HepG2 (cell line): Measurements from ENCODE around the gene IL17RB. TPM values are rescaled to one million over a fixed set of nuclear protein-coding genes. Genes with fewer than 3 reads are reported as not detected.
A peak's percentile ranks its signal among the peaks of the same experiment; 100 is the strongest.

Experiments used
- ATAC-seq: fragments of 200-7000 bp; cut with Tn5 transposase; 3 replicates; pipeline ENCODE4 v1.9.1; 2020; ENCODE audit warnings: mild to moderate bottlenecking, moderate library complexity
- BruUV-seq: library from RNA; stranded (reverse); fragments of 400-500 nt; replicated peaks from 2 replicates; lab custom pipeline; 2021; lab: Mats Ljungman, UMichigan
- CTCF ChIA-PET: fragments of 300-600 bp; formaldehyde crosslinking; extraction: SDS; loops from one replicate; lab custom pipeline; 2021; ENCODE audit warnings: low total read pairs, inconsistent platforms, low intra/inter-chr PET ratio; lab: Yijun Ruan, JAX
- POLR2A ChIA-PET: fragments of 350-600 bp; sonication (Branson Sonifier 250); formaldehyde crosslinking; loops from one replicate; lab custom pipeline; 2020; ENCODE audit warnings: antibody characterized with exemption, inconsistent platforms; lab: Yijun Ruan, JAX
- DNase-seq: peaks from one replicate; pipeline ENCODE4 v3.0.0-alpha.2; 2015; ENCODE audit warnings: low spot score
- FAIRE-seq: peaks from 3 replicates; lab custom pipeline; 2011; peaks lifted over from hg19 to GRCh38; lab: Jason Lieb, UNC
- H2AFZ ChIP-seq: one replicate; pipeline ENCODE4 v1.6.1; 2011; ENCODE audit warnings: low read length, inconsistent platforms
- H3K27ac ChIP-seq: fragments of 300-600 bp; 3 replicates; pipeline ENCODE4 v1.8.0; 2011; ENCODE audit warnings: mixed run types, mild to moderate bottlenecking, mixed read lengths, low read length, inconsistent platforms; ENCODE audit not compliant: insufficient read depth; ENCODE audit errors: extremely low read length
- H3K27me3 ChIP-seq, 2 experiments: fragments of 200-600 bp in 1 of 2; 2 replicates in 1 of 2; 3 replicates in 1 of 2; pipeline versions ENCODE4 v1.6.0 to v1.8.0; 2011; ENCODE audit warnings: low read length in 2 of 2, mild to moderate bottlenecking in 2 of 2, moderate library complexity in 2 of 2, inconsistent platforms in 1 of 2; ENCODE audit not compliant: insufficient read depth in 2 of 2, control insufficient read depth in 1 of 2
- H3K36me3 ChIP-seq, 2 experiments: fragments of 200-600 bp in 1 of 2; replicated peaks in 1 of 2; 2 replicates in 1 of 2; 3 replicates in 1 of 2; pipeline versions ENCODE4 v1.5.1 to v1.8.0; 2011; ENCODE audit warnings: low read length in 2 of 2, inconsistent platforms in 1 of 2; ENCODE audit not compliant: insufficient read depth in 2 of 2, control insufficient read depth in 1 of 2
- H3K4me1 ChIP-seq: 2 replicates; pipeline ENCODE4 v1.5.1; 2012; ENCODE audit warnings: low read length, inconsistent platforms; ENCODE audit not compliant: insufficient read depth
- H3K4me2 ChIP-seq: 2 replicates; pipeline ENCODE4 v1.6.0; 2011; ENCODE audit warnings: low read depth, low read length, inconsistent platforms
- H3K4me3 ChIP-seq, 3 experiments: fragments of 200-600 bp in 1 of 3; sonication (generic), shearing (Covaris generic) in 1 of 3; replicated peaks in 1 of 3; 2 replicates each; pipeline ENCODE4 v1.5.1; 2011 to 2016; ENCODE audit warnings: low read length in 3 of 3, inconsistent platforms in 2 of 3, low read depth in 2 of 3, mild to moderate bottlenecking in 2 of 3, control low read depth in 1 of 3, mixed read lengths in 1 of 3; ENCODE audit not compliant: insufficient read depth in 1 of 3
- H3K79me2 ChIP-seq: one replicate; pipeline ENCODE4 v1.6.1; 2011; ENCODE audit warnings: low read length, inconsistent platforms; ENCODE audit not compliant: insufficient read depth
- H3K9ac ChIP-seq: 2 replicates; pipeline ENCODE4 v1.6.0; 2011; ENCODE audit warnings: mild to moderate bottlenecking, low read depth, low read length, inconsistent platforms; ENCODE audit not compliant: insufficient read depth
- H3K9me3 ChIP-seq: 2 replicates; pipeline ENCODE4 v1.5.1; 2012; ENCODE audit warnings: mild to moderate bottlenecking, low read length
- H4K20me1 ChIP-seq: 2 replicates; pipeline ENCODE4 v1.6.0; 2011; ENCODE audit warnings: inconsistent platforms, mild to moderate bottlenecking, low read length, moderate library complexity; ENCODE audit not compliant: insufficient read depth
- AGO2 ChIP-seq: fragments of 200-400 bp; formaldehyde crosslinking; optimal IDR thresholded peaks from 2 replicates; pipeline ENCODE3; 2017; ENCODE audit warnings: mild to moderate bottlenecking, low read depth, low read length, moderate library complexity
- BRCA1 ChIP-seq: sonication (generic); formaldehyde crosslinking; IDR thresholded peaks from 2 replicates; pipeline ENCODE4 v1.4.0; 2020; ENCODE audit warnings: missing genetic modification reagents
- FOXO1 ChIP-seq: sonication (generic); formaldehyde crosslinking; IDR thresholded peaks from 2 replicates; pipeline ENCODE4 v1.4.0; 2020; ENCODE audit warnings: missing genetic modification reagents
- POLR2AphosphoS2 ChIP-seq: IDR thresholded peaks from 2 replicates; pipeline ENCODE4 v1.6.1; 2011; ENCODE audit warnings: low read depth, low read length, improper control_type of control experiment
- SOX13 ChIP-seq, 3 experiments: fragments of 450-650 bp in 1 of 3; sonication (generic) in 1 of 3; formaldehyde crosslinking in 1 of 3; IDR thresholded peaks in 2 of 3; conservative IDR thresholded peaks in 1 of 3; 2 replicates each; pipeline versions ENCODE4 v1.5.0 to v1.6.1; 2016 to 2020; ENCODE audit warnings: antibody characterized with exemption in 1 of 3, mild to moderate bottlenecking in 1 of 3, missing compliant biosample characterization in 1 of 3, missing genetic modification reagents in 1 of 3, moderate library complexity in 1 of 3
- WIZ ChIP-seq: sonication (generic); formaldehyde crosslinking; IDR thresholded peaks from 2 replicates; pipeline ENCODE4 v1.5.1; 2020; ENCODE audit warnings: mild to moderate bottlenecking, missing genetic modification reagents
- ZNF160 ChIP-seq: sonication (generic); formaldehyde crosslinking; IDR thresholded peaks from 2 replicates; pipeline ENCODE4 v1.8.0; 2022; ENCODE audit warnings: mild to moderate bottlenecking, inconsistent platforms, missing genetic modification reagents
- ZNF264 ChIP-seq: sonication (generic); formaldehyde crosslinking; IDR thresholded peaks from 2 replicates; pipeline ENCODE4 v1.4.0; 2020; ENCODE audit warnings: missing genetic modification reagents
- WGBS: methylation state at CpG from one replicate; pipeline ENCODE4 v1.1.6; 2017; ENCODE audit warnings: low lambda C conversion rate; 5-methylcytosine and 5-hydroxymethylcytosine counted together
- in situ Hi-C: cut with HindIII; loops from 2 replicates; pipeline ENCODE4 v1.10.0; 2017; ENCODE audit warnings: low pct_unique_long_range_greater_than_20kb; ENCODE audit not compliant: extremely low pct_ligation_motif_present
- intact Hi-C: fragments of 100-400 bp; cut with micrococcal nuclease; formaldehyde crosslinking; loops from one replicate; pipeline ENCODE4 v1.10.0; 2022; ENCODE audit not compliant: unreplicated experiment
- polyA plus RNA-seq, 8 experiments: library from polyadenylated mRNA; depleted of rRNA in 3 of 8; stranded (reverse) in 7 of 8; unstranded in 1 of 8; fragments of >200 nt; fragmentation: Illumina TruSeq in 4 of 8; extraction: Trizol in 4 of 8; gene quantifications; 2 replicates each; pipeline versions ENCODE4 v1.2.1 to v1.2.3, GENCODE V29; 2011 to 2016; ENCODE audit warnings: low read depth in 4 of 8, missing spikeins in 1 of 8, mixed read lengths in 1 of 8; ENCODE audit not compliant: insufficient read depth in 1 of 8
- total RNA-seq, 5 experiments: library from RNA; depleted of rRNA; stranded (reverse); fragments of >200 nt; fragmentation: Illumina TruSeq; extraction: Trizol; gene quantifications; 2 replicates each; pipeline ENCODE4 v1.2.3, GENCODE V29; 2016; ENCODE audit warnings: low read depth in 1 of 5
- TF ChIP-seq, protein P1 (sequence below): sonication (generic); formaldehyde crosslinking; IDR thresholded peaks from 2 replicates; pipeline ENCODE4 v1.8.0; 2022; ENCODE audit warnings: mild to moderate bottlenecking, missing genetic modification reagents, moderate library complexity
- TF ChIP-seq, protein P2 (sequence below): sonication (generic); formaldehyde crosslinking; IDR thresholded peaks from 2 replicates; pipeline ENCODE4 v1.4.0; 2020; ENCODE audit warnings: mild to moderate bottlenecking, missing genetic modification reagents
- TF ChIP-seq, protein P3 (sequence below): sonication (generic); formaldehyde crosslinking; IDR thresholded peaks from 2 replicates; pipeline ENCODE4 v1.5.1; 2020; ENCODE audit warnings: missing genetic modification reagents, mild to moderate bottlenecking, borderline replicate concordance

The IL17RB gene
- total and polyA plus RNA-seq, 2 of the 13 experiments (the other 11 are each of a cell fraction or from before 2014, with no cell fraction given) = 130 to 190 TPM

DNA sequence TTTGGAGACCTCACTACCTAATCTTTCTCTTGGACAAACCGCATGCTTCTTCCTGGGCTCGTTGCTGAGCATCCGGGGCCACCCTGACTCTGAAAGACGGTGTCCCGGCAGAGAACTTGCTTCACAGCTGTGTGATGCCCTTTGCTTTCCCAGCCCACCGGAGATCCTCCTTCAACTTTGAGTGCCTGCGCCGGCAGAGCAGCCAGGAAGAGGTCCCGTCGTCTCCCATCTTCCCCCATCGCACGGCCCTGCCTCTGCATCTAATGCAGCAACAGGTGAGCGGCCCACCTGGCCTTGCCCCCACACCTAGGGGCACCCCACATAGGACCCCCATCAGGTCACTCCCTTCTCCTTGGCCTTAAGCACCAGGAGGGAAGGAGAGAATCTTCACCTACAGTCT is 37.9 kb upstream of the IL17RB start:
- Histone ChIP-seq H3K27me3 (no peaks in the 10 kb centered on the region; a peak in 1 of 5 replicates), H3K4me2 (no peak overlapping the region), H3K27ac (no peak overlapping the region), H4K20me1 (peaks cover 8% of the 10 kb centered on the region; the same call in 1 of the 2 replicates), H3K4me1 (peaks cover 18% of the 10 kb centered on the region), H3K9ac (no peak overlapping the region), H3K4me3 (no peak overlapping the region), H3K9me3 (no peaks in the 10 kb centered on the region), H2AFZ (no peak overlapping the region), H3K36me3 (no peaks in the 10 kb centered on the region), H3K79me2 (no peaks in the 10 kb centered on the region)
- POLR2A ChIA-PET = no interaction called here
- WGBS = 90% methylated on average over 13 of the region's 13 CpGs
- CTCF ChIA-PET = no interaction called here
- no peak for DNase-seq
- ATAC-seq = no peak
- TF ChIP-seq FOXO1 (CRISPR knock-in tag) (no peak), ZNF160 (no peak), AGO2 (peak; percentile 59), POLR2AphosphoS2 (0 out of 2 replicates have a peak, but pooled peaks have one; percentile 19), WIZ (CRISPR knock-in tag) (no peak)
- TF ChIP-seq, protein P1, sequence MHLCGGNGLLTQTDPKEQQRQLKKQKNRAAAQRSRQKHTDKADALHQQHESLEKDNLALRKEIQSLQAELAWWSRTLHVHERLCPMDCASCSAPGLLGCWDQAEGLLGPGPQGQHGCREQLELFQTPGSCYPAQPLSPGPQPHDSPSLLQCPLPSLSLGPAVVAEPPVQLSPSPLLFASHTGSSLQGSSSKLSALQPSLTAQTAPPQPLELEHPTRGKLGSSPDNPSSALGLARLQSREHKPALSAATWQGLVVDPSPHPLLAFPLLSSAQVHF (CRISPR knock-in tag) = no peak
- BruUV-seq = no TSS peak
- in situ Hi-C loops (no loop called here), intact Hi-C loops (loop anchor here (5.0 kb wide), 1 partner anchor 34 kb away; no protein-coding TSS in a partner anchor)
- FAIRE-seq = no peak

DNA sequence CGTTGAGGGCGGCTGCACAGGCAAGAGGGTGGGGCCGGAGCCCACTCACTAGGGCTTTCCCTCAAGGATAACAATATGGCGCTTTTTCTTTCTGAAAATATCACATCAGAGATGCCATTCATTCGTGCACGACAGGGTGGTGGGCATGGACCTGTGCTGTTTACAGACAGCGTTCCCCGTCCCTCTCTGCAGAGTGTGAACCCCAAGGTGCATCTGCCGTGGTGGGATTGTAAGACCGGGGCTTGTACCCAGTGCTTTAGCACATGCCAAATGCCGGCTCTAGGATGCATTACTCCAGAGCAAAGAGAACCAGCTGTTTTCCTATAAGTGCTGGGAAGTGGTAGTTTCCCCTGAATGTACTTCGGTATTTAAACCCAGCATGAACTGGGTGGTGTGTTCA is 37.1 kb upstream of the IL17RB start:
- H4K20me1 ChIP-seq = peaks cover 8% of the 10 kb centered on the region; the same call in 1 of the 2 replicates
- intact Hi-C loops (loop anchor here (5.0 kb wide), 1 partner anchor 33 kb away; no protein-coding TSS in a partner anchor), in situ Hi-C loops (no loop called here)
- no peaks in the 10 kb centered on the region; a peak in 1 of 5 replicates for H3K27me3 ChIP-seq
- ChIA-PET POLR2A (no interaction called here), CTCF (no interaction called here)
- FAIRE-seq = no peak
- H3K79me2 ChIP-seq = no peaks in the 10 kb centered on the region
- peak; percentile 4 for ATAC-seq
- no peak overlapping the region for H3K4me2 ChIP-seq
- H3K36me3 ChIP-seq = no peaks in the 10 kb centered on the region
- no peak overlapping the region for H3K4me3 ChIP-seq
- no TSS peak for BruUV-seq
- DNase-seq = no peak
- WGBS = 88% methylated on average over 12 of the region's 12 CpGs
- H2AFZ ChIP-seq = no peak overlapping the region
- peaks cover 18% of the 10 kb centered on the region for H3K4me1 ChIP-seq
- no peaks in the 10 kb centered on the region for H3K9me3 ChIP-seq
- no peak overlapping the region for H3K9ac ChIP-seq
- H3K27ac ChIP-seq = no peak overlapping the region
- TF ChIP-seq BRCA1 (no peak), ZNF264 (CRISPR knock-in tag) (no peak), SOX13 (IDR thresholded peaks at IDR 0.05) (no peak), SOX13 (CRISPR knock-in tag; conservative IDR thresholded peaks at IDR 0.05 in 1 of 2, IDR thresholded peaks at IDR 0.05 in 1 of 2) (no peak)
- TF ChIP-seq, protein P2, sequence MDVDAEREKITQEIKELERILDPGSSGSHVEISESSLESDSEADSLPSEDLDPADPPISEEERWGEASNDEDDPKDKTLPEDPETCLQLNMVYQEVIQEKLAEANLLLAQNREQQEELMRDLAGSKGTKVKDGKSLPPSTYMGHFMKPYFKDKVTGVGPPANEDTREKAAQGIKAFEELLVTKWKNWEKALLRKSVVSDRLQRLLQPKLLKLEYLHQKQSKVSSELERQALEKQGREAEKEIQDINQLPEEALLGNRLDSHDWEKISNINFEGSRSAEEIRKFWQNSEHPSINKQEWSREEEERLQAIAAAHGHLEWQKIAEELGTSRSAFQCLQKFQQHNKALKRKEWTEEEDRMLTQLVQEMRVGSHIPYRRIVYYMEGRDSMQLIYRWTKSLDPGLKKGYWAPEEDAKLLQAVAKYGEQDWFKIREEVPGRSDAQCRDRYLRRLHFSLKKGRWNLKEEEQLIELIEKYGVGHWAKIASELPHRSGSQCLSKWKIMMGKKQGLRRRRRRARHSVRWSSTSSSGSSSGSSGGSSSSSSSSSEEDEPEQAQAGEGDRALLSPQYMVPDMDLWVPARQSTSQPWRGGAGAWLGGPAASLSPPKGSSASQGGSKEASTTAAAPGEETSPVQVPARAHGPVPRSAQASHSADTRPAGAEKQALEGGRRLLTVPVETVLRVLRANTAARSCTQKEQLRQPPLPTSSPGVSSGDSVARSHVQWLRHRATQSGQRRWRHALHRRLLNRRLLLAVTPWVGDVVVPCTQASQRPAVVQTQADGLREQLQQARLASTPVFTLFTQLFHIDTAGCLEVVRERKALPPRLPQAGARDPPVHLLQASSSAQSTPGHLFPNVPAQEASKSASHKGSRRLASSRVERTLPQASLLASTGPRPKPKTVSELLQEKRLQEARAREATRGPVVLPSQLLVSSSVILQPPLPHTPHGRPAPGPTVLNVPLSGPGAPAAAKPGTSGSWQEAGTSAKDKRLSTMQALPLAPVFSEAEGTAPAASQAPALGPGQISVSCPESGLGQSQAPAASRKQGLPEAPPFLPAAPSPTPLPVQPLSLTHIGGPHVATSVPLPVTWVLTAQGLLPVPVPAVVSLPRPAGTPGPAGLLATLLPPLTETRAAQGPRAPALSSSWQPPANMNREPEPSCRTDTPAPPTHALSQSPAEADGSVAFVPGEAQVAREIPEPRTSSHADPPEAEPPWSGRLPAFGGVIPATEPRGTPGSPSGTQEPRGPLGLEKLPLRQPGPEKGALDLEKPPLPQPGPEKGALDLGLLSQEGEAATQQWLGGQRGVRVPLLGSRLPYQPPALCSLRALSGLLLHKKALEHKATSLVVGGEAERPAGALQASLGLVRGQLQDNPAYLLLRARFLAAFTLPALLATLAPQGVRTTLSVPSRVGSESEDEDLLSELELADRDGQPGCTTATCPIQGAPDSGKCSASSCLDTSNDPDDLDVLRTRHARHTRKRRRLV (CRISPR knock-in tag) = no peak
- TF ChIP-seq, protein P3, sequence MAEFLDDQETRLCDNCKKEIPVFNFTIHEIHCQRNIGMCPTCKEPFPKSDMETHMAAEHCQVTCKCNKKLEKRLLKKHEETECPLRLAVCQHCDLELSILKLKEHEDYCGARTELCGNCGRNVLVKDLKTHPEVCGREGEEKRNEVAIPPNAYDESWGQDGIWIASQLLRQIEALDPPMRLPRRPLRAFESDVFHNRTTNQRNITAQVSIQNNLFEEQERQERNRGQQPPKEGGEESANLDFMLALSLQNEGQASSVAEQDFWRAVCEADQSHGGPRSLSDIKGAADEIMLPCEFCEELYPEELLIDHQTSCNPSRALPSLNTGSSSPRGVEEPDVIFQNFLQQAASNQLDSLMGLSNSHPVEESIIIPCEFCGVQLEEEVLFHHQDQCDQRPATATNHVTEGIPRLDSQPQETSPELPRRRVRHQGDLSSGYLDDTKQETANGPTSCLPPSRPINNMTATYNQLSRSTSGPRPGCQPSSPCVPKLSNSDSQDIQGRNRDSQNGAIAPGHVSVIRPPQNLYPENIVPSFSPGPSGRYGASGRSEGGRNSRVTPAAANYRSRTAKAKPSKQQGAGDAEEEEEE (CRISPR knock-in tag) = no peak
